Upper lobe of right lung (tissue), 1 donor: ENCODE results near the gene KLHL17. TPM values are rescaled to one million over a fixed set of nuclear protein-coding genes. Genes with fewer than 3 reads are reported as not detected.
"Not testable (repeated sequence)": the region's sequence is repeated elsewhere in the genome, so short reads cannot be mapped to it uniquely, and the experiment has no call there.

Source experiments
- ATAC-seq: fragments of 200-7000 bp; cut with Tn5 transposase; one replicate; pipeline ENCODE4 v1.9.1; 2020; ENCODE audit warnings: mild to moderate bottlenecking, moderate library complexity
- DNase-seq: peaks from one replicate; pipeline ENCODE4 v3.0.0-alpha.2; 2020
- H3K27ac ChIP-seq: fragments of 200-600 bp; one replicate; pipeline ENCODE4 v1.8.0; 2022
- H3K27me3 ChIP-seq: fragments of 200-600 bp; one replicate; pipeline ENCODE4 v1.8.0; 2022; ENCODE audit warnings: mild to moderate bottlenecking
- H3K36me3 ChIP-seq: fragments of 200-600 bp; one replicate; pipeline ENCODE4 v1.8.0; 2022
- H3K4me1 ChIP-seq: fragments of 200-600 bp; one replicate; pipeline ENCODE4 v1.8.0; 2022
- H3K4me3 ChIP-seq: fragments of 200-600 bp; one replicate; pipeline ENCODE4 v1.8.0; 2022; ENCODE audit warnings: mild to moderate bottlenecking
- H3K9me3 ChIP-seq: fragments of 200-600 bp; one replicate; pipeline ENCODE4 v1.8.0; 2022
- intact Hi-C: fragments of 100-400 bp; cut with DNase I; formaldehyde crosslinking; loops from one replicate; pipeline ENCODE4 v1.11.0; 2022
- total RNA-seq: library from RNA; stranded (reverse); fragmentation: NEBNext Ultra II Directional; extraction: Animal tissue kit (Norgen Biotek cat#: 25700); gene quantifications from one replicate; pipeline ENCODE4 v1.2.1, GENCODE V29; 2021
- TF ChIP-seq, protein P1 (sequence below): fragments of 200-600 bp; IDR thresholded peaks from one replicate; pipeline ENCODE4 v1.8.0; 2022; ENCODE audit warnings: antibody characterized with exemption
- donor health status: DM: no; HTN: yes; CAD: no; lungs with severe emphysema.

Gene KLHL17
- total RNA-seq, 1 donor from 2014 or later, result 17.0 TPM

GRCh38 chr1:1011396-1011949 is 51.1 kb downstream of the KLHL17 start:
- H3K4me1 ChIP-seq, result peaks cover 13% of the 10 kb centered on the region
- DNase-seq (no peak), ATAC-seq (no peak)
- no peaks in the 10 kb centered on the region for H3K9me3 ChIP-seq
- intact Hi-C loops, result no loop called here
- H3K4me3 ChIP-seq, result no peak overlapping the region
- H3K36me3 ChIP-seq, result no peaks in the 10 kb centered on the region
- TF ChIP-seq, protein P1, sequence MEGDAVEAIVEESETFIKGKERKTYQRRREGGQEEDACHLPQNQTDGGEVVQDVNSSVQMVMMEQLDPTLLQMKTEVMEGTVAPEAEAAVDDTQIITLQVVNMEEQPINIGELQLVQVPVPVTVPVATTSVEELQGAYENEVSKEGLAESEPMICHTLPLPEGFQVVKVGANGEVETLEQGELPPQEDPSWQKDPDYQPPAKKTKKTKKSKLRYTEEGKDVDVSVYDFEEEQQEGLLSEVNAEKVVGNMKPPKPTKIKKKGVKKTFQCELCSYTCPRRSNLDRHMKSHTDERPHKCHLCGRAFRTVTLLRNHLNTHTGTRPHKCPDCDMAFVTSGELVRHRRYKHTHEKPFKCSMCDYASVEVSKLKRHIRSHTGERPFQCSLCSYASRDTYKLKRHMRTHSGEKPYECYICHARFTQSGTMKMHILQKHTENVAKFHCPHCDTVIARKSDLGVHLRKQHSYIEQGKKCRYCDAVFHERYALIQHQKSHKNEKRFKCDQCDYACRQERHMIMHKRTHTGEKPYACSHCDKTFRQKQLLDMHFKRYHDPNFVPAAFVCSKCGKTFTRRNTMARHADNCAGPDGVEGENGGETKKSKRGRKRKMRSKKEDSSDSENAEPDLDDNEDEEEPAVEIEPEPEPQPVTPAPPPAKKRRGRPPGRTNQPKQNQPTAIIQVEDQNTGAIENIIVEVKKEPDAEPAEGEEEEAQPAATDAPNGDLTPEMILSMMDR, result no peak
- H3K27me3 ChIP-seq, result no peaks in the 10 kb centered on the region
- no peak overlapping the region for H3K27ac ChIP-seq

DNA sequence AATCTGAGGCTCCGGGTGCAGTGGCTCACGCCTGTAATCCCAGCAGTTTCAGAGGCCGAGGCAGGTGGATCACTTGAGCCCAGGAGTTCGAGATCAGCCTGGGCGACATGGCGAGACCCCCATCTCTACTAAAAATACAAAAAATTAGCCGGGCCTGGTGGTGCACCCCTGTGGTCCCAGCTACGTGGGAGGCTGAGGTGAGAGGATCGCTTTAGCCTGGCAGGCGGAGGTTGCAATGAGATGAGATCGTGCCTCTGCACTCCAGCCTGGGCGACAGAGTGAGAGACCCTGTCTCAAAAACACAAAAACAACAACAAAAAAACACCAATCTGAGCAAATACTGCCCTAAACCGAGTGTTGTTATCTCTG is 52.3 kb downstream of the KLHL17 start:
- Histone ChIP-seq H3K27ac (peak overlapping the region; percentile 85), H3K4me1 (peaks cover 13% of the 10 kb centered on the region), H3K4me3 (peak overlapping the region; percentile 65)
- ATAC-seq, H3K27me3 ChIP-seq, intact Hi-C loops, H3K9me3 ChIP-seq, DNase-seq, H3K36me3 ChIP-seq: not testable (repeated sequence)

DNA sequence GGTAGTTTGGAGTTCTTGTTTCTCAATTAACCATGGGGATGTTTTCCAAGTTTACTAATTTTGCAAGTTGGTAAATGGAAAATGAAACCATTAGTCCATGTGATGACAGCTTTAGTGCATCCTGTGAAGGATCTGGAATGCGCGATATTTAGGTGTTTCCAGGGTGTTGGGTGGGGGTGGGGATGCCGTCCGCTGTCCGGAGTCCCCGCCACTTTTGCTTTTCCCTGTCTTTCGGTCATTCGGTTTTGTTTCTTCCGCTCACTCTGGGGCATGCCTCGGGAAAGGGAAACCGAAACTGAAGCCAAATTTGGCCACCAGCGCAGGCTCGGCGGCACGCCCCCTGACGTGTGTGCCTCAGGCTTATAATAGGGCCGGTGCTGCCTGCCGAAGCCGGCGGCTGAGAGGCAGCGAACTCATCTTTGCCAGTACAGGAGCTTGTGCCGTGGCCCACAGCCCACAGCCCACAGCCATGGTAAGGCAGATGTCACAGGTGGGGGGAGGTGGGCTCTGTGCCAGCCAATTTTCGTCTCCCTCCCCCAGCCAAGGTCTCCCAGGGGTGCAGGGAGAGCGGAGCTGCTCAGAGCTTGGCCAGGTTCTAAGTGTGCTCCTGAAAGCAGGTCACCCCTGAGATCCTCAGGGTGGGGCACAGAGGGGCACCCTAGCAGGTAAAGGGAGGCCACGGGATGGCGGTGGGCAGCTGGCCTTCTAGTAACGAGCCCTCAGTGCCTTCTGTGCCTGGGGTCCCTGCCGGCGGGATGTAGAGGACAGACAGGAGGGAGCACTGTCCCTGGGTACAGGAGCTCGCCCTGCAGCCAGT is 52.9 kb downstream of the KLHL17 start, which contains the start of gene ISG15:
Gene ISG15 (plus strand): TSS at position 393 of the 817 bp plus-strand sequence. CDS start 77 bp downstream, at position 470.
- Histone ChIP-seq H3K4me3 (peak within 1 kb of the TSS; percentile 65), H3K4me1 (peaks cover 13% of the 10 kb centered on the region), H3K27me3 (no peaks in the 10 kb centered on the region), H3K36me3 (no peaks in the 10 kb centered on the region), H3K27ac (peak within 1 kb of the TSS; percentile 85), H3K9me3 (no peaks in the 10 kb centered on the region)
- intact Hi-C loops, result no loop called here
- ATAC-seq, result peak; percentile 94
- TF ChIP-seq, protein P1, result no peak
- DNase-seq, result peak; percentile 94

DNA sequence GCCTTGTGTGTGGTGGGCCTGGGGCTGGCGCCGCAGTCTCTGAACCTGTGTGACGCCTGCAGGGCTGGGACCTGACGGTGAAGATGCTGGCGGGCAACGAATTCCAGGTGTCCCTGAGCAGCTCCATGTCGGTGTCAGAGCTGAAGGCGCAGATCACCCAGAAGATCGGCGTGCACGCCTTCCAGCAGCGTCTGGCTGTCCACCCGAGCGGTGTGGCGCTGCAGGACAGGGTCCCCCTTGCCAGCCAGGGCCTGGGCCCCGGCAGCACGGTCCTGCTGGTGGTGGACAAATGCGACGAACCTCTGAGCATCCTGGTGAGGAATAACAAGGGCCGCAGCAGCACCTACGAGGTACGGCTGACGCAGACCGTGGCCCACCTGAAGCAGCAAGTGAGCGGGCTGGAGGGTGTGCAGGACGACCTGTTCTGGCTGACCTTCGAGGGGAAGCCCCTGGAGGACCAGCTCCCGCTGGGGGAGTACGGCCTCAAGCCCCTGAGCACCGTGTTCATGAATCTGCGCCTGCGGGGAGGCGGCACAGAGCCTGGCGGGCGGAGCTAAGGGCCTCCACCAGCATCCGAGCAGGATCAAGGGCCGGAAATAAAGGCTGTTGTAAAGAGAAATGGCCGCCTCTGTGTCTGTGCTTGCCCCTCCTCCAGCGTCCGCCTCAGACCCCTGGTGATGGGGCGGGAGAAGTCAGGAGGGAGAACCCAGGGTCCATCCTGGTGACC is 53.7 kb downstream of the KLHL17 start:
- DNase-seq (no peak), ATAC-seq (no peak)
- peak overlapping the region; percentile 85 for H3K27ac ChIP-seq
- H3K4me3 ChIP-seq, result peak overlapping the region; percentile 65
- no peaks in the 10 kb centered on the region for H3K27me3 ChIP-seq
- H3K9me3 ChIP-seq, result no peaks in the 10 kb centered on the region
- peaks cover 17% of the 10 kb centered on the region for H3K4me1 ChIP-seq
- TF ChIP-seq, protein P1, result no peak
- intact Hi-C loops, result no loop called here
- no peaks in the 10 kb centered on the region for H3K36me3 ChIP-seq

DNA sequence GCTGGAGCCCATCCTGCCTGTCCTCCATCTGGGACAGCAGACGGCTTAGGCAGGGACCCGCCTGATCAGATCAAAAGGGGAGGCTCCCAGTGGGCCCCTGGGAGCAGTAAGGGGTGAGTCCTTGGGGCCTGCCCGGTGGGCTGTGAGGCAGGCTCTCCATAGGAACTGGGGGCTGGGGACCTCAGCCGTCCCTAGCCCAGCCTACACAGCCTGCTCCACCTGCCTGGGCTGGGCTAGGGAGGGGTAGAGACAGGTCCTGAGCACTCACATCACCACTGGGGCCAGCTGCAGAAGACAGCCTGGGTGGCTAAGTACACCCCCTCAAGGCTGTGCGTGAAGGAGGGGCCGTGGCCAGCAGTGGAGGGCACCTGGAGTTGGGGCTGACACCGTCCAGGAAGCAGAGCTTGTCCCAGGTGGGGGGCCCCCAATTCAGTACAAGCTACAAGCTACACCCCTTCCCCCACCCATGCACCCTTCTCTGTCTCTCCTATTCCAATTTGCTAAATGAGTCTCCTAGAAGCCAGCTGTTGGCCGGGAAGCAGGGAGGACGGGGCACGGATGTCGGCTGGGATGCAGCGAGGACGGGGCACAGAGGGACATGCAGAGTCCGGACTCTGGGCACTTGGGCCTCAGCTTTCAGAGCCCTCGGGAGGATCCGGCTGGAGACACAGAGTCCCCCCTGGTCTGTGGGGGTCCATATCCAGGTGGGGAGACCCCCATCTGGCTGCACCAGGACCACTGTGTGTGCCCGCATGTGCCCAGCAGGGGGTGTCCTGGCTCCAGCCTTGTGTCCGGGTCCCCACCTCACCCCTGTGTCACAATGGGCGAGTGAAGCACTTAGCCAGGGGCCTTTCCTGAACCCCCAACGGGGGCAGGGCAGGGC is 54.7 kb downstream of the KLHL17 start:
- intact Hi-C loops, result no loop called here
- peak overlapping the region; percentile 85 for H3K27ac ChIP-seq
- peaks cover 17% of the 10 kb centered on the region for H3K4me1 ChIP-seq
- ATAC-seq, result no peak
- peak overlapping the region; percentile 65 for H3K4me3 ChIP-seq
- no peaks in the 10 kb centered on the region for H3K9me3 ChIP-seq
- H3K36me3 ChIP-seq, result no peaks in the 10 kb centered on the region
- H3K27me3 ChIP-seq, result no peaks in the 10 kb centered on the region
- TF ChIP-seq, protein P1, result peak; percentile 37
- DNase-seq, result no peak

Other genes with a start within 250 kb of the KLHL17 start
- gene SAMD11, start 36.7 kb upstream of the KLHL17 start, total RNA-seq, result 6.0 TPM
- gene NOC2L, start 1.3 kb upstream of the KLHL17 start, total RNA-seq, result 54.5 TPM
- gene PLEKHN1, start 5.9 kb downstream of the KLHL17 start, total RNA-seq, result 2.1 TPM
- gene PERM1, start 21.5 kb downstream of the KLHL17 start, total RNA-seq, result 0.35 TPM
- gene HES4, start 39.5 kb downstream of the KLHL17 start, total RNA-seq, result 26.8 TPM
- 93.6 TPM for gene ISG15, start 52.9 kb downstream of the KLHL17 start, total RNA-seq
- 135 TPM for gene AGRN, start 59.5 kb downstream of the KLHL17 start, total RNA-seq
- gene RNF223, start 113.7 kb downstream of the KLHL17 start, total RNA-seq, result 0.55 TPM
- gene C1orf159, start 155.5 kb downstream of the KLHL17 start, total RNA-seq, result 9.7 TPM
- gene TTLL10, start 213.3 kb downstream of the KLHL17 start, total RNA-seq, result not detected
- 0.98 TPM for gene TNFRSF18, start 246.0 kb downstream of the KLHL17 start, total RNA-seq